Measurements from ENCODE around the gene FAR1. TPM values are rescaled to one million over a fixed set of nuclear protein-coding genes. Genes with fewer than 3 reads are reported as not detected.
"Not testable (repeated sequence)": the region's sequence is repeated elsewhere in the genome, so short reads cannot be mapped to it uniquely, and the experiment has no call there.

Gene FAR1
- 10 to 100 TPM; 16.7 to 22.7 TPM for total RNA-seq

- TF ChIP-seq, protein P1, sequence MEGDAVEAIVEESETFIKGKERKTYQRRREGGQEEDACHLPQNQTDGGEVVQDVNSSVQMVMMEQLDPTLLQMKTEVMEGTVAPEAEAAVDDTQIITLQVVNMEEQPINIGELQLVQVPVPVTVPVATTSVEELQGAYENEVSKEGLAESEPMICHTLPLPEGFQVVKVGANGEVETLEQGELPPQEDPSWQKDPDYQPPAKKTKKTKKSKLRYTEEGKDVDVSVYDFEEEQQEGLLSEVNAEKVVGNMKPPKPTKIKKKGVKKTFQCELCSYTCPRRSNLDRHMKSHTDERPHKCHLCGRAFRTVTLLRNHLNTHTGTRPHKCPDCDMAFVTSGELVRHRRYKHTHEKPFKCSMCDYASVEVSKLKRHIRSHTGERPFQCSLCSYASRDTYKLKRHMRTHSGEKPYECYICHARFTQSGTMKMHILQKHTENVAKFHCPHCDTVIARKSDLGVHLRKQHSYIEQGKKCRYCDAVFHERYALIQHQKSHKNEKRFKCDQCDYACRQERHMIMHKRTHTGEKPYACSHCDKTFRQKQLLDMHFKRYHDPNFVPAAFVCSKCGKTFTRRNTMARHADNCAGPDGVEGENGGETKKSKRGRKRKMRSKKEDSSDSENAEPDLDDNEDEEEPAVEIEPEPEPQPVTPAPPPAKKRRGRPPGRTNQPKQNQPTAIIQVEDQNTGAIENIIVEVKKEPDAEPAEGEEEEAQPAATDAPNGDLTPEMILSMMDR (IDR thresholded peaks at IDR 0.05): peak; percentile 56 to 77
- no peaks in the 10 kb centered on the region for H3K27me3 ChIP-seq
- H3K4me3 ChIP-seq: peak within 1 kb of the TSS; percentile 87 to 98
Observed at GRCh38 chr11:13668102-13668956, at the start of gene FAR1. TSS of gene FAR1 (plus strand) at chr11:13668668. CDS start at chr11:13694766, 26,098 bp downstream.

DNA sequence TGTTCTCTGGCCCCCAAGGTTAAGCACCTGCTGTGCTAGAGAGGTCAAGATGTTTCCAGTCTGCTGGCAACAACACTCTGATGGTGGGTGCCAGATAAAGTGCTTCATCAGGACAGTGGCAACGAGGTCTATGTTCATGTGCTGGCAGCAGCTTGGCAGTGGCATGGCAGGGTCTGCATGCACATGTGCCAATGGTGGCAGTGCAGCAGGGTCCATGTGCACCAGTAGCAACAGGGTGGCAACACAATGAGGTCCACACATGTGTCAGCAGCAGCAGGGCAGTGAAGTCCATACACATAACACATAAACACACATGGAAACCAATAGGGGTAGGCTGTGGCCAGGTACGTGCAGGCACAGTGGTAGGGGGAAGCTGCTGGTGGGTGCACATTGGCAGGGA, 48.4 kb upstream of the FAR1 start:
- H3K27me3 ChIP-seq: no peaks in the 10 kb centered on the region
- peaks cover 0 to 38% of the 10 kb centered on the region in 2 donors for H3K9me3 ChIP-seq
- TF ChIP-seq, protein P1 (IDR thresholded peaks at IDR 0.05): no peak
- no peak overlapping the region for H3K27ac ChIP-seq
- H3K4me1 ChIP-seq: no peaks in the 10 kb centered on the region
- DNase-seq (ENCODE audit: low spot score): no peak
- no peaks in the 10 kb centered on the region for H3K36me3 ChIP-seq
- H3K4me3 ChIP-seq: no peak overlapping the region

More at GRCh38 chr11:13668102-13668956, at the start of gene FAR1:
- Histone ChIP-seq H3K9me3 (no peaks in the 10 kb centered on the region), H3K4me1 (peaks cover 0 to 30% of the 10 kb centered on the region in 2 donors), H3K27ac (peak within 1 kb of the TSS; percentile 87 to 95), H3K36me3 (no peaks in the 10 kb centered on the region)
- DNase-seq (ENCODE audit: low spot score): peak; percentile 98

DNA sequence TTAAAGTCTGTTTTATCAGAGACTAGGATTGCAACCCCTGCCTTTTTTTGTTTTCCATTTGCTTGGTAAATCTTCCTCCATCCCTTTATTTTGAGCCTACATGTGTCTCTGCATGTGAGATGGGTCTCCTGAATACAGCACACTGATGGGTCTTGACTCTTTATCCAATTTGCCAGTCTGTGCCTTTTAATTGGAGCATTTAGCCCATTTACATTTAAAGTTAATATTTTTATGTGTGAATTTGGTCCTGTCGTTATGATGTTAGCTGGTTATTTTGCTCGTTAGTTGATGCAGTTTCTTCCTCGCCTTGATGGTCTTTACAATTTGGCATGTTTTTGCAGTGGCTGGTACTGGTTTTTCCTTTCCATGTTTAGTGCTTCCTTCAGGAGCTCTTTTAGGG, 41.6 kb upstream of the FAR1 start:
- H3K27me3 ChIP-seq; H3K36me3 ChIP-seq; DNase-seq (ENCODE audit: low spot score); H3K4me1 ChIP-seq; H3K27ac ChIP-seq; H3K9me3 ChIP-seq; H3K4me3 ChIP-seq: not testable (repeated sequence)

GRCh38 chr11:13628634-13629033, 39.8 kb upstream of the FAR1 start:
- H3K27me3 ChIP-seq; DNase-seq (ENCODE audit: low spot score); H3K4me1 ChIP-seq; H3K9me3 ChIP-seq; H3K27ac ChIP-seq; H3K36me3 ChIP-seq; H3K4me3 ChIP-seq: not testable (repeated sequence)

DNA sequence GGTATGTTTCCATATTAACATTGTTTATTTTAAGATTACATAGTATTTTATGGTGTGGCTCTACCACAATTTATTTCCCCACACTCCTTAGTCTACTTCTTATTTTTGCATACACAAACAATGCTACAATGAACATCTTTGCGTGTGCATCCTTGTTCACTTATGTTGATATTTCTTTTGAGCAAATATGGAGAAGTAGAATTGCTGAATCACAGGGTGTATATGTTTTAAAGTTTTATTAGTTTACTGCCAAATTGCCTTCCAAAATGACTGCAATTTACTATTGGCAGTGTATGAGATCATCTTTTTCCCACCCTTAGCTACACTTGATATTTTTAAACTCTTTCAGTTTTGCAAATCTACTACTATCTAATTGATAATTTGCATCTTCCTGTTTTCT, 38.7 kb upstream of the FAR1 start:
- Histone ChIP-seq H3K27ac (no peak overlapping the region), H3K27me3 (no peaks in the 10 kb centered on the region), H3K4me1 (no peaks in the 10 kb centered on the region), H3K36me3 (no peaks in the 10 kb centered on the region), H3K9me3 (no peaks in the 10 kb centered on the region), H3K4me3 (no peak overlapping the region)
- TF ChIP-seq, protein P1 (IDR thresholded peaks at IDR 0.05): no peak
- no peak for DNase-seq (ENCODE audit: low spot score)

DNA sequence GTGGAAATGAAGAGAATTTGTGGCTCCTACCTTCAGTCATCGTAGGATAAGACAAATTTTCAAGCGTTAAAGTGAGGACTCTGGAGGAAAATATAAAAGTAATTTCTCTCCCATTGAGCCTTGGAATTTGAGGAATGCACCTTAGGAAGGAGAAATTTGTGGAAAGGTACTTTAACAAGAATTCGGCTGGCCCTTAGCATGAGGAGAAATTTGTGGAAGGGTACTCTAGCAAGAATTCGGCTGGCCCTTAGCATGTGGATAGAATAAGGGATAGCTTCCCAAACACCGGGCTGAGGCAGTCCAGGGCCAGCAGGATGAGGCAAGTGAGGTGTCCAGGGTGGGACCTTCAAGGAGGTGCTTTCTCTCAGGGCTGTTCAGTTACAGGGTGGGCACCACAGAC, 33.2 kb upstream of the FAR1 start:
- DNase-seq (ENCODE audit: low spot score): no peak
- Histone ChIP-seq H3K4me3 (no peak overlapping the region), H3K9me3 (no peaks in the 10 kb centered on the region), H3K4me1 (no peaks in the 10 kb centered on the region), H3K27me3 (no peaks in the 10 kb centered on the region), H3K27ac (no peak overlapping the region), H3K36me3 (no peaks in the 10 kb centered on the region)
- TF ChIP-seq, protein P1 (IDR thresholded peaks at IDR 0.05): no peak

DNA sequence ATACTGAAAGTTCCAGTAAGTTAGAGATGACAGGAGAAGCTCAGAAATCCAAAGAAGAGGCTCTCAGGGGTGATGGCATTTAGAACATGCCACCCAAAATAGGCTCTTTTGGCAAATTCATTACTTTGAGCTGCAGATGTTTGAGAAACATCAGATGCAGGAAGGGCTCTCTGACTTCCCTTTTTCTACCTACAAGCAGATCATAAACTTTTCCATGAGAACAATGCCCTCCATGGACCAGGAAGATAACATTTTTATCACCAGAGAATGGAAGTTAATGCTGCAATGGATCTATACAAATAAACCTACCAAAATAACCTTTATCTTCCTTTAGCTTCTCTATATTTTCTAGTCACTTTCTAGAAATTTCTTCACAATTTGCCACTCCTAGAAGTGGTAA, 32.7 kb upstream of the FAR1 start:
- H3K27ac ChIP-seq: no peak overlapping the region
- TF ChIP-seq, protein P1 (IDR thresholded peaks at IDR 0.05): no peak
- H3K4me1 ChIP-seq: no peaks in the 10 kb centered on the region
- no peaks in the 10 kb centered on the region for H3K27me3 ChIP-seq
- H3K4me3 ChIP-seq: no peak overlapping the region
- no peak for DNase-seq (ENCODE audit: low spot score)
- no peaks in the 10 kb centered on the region for H3K36me3 ChIP-seq
- H3K9me3 ChIP-seq: no peaks in the 10 kb centered on the region

All from right atrium auricular region (tissue), 2 donors.